Fibroblast of lung (primary cell): Measurements from ENCODE around the gene MYOZ3. TPM values are rescaled to one million over a fixed set of nuclear protein-coding genes. Genes with fewer than 3 reads are reported as not detected.

Experiments
- DNase-seq, 2 donors: peaks; one replicate each; pipeline versions ENCODE4 v3.0.0 to v3.0.0-alpha.2; 2010; ENCODE audit warnings: low read depth in 2 of 2
- H2AFZ ChIP-seq: 2 replicates; pipeline ENCODE4 v1.5.1; 2012; ENCODE audit warnings: low read length, control low read depth, inconsistent platforms
- H3K27ac ChIP-seq: 2 replicates; pipeline ENCODE4 v1.5.1; 2011; ENCODE audit warnings: low read length, control low read depth; ENCODE audit not compliant: insufficient read depth
- H3K27me3 ChIP-seq: 2 replicates; pipeline ENCODE4 v1.5.1; 2011; ENCODE audit warnings: mild to moderate bottlenecking, low read length; ENCODE audit not compliant: control insufficient read depth, insufficient read depth
- H3K36me3 ChIP-seq: 2 replicates; pipeline ENCODE4 v1.5.1; 2011; ENCODE audit warnings: low read length; ENCODE audit not compliant: control insufficient read depth, insufficient read depth
- H3K4me1 ChIP-seq: 2 replicates; pipeline ENCODE4 v1.5.1; 2011; ENCODE audit warnings: low read length; ENCODE audit not compliant: control insufficient read depth, insufficient read depth; ENCODE audit errors: extremely low read depth
- H3K4me2 ChIP-seq: 2 replicates; pipeline ENCODE4 v1.5.1; 2011; ENCODE audit warnings: low read length, control low read depth; ENCODE audit not compliant: insufficient read depth; ENCODE audit errors: extremely low read depth
- H3K4me3 ChIP-seq, 4 experiments: fragments of 200-600 bp in 1 of 4; sonication (generic) in 1 of 4; replicated peaks in 1 of 4; 2 replicates each; pipeline ENCODE4 v1.5.1; 2011 to 2016; ENCODE audit warnings: low read length in 4 of 4, low read depth in 3 of 4, mild to moderate bottlenecking in 3 of 4, control low read depth in 2 of 4, inconsistent platforms in 1 of 4, mixed read lengths in 1 of 4; ENCODE audit not compliant: insufficient read depth in 1 of 4; ENCODE audit errors: control extremely low read depth in 1 of 4
- H3K79me2 ChIP-seq: 2 replicates; pipeline ENCODE4 v1.5.1; 2012; ENCODE audit warnings: mild to moderate bottlenecking, low read length, inconsistent platforms; ENCODE audit not compliant: control insufficient read depth, insufficient read depth
- H3K9ac ChIP-seq: 2 replicates; pipeline ENCODE4 v1.5.1; 2011; ENCODE audit warnings: mild to moderate bottlenecking, low read length, control low read depth; ENCODE audit not compliant: insufficient read depth
- H3K9me3 ChIP-seq: 2 replicates; pipeline ENCODE4 v1.5.1; 2012; ENCODE audit warnings: low read depth, low read length; ENCODE audit not compliant: control insufficient read depth, insufficient read depth
- H4K20me1 ChIP-seq: 2 replicates; pipeline ENCODE4 v1.5.1; 2011; ENCODE audit warnings: low read length; ENCODE audit not compliant: control insufficient read depth, insufficient read depth; ENCODE audit errors: extremely low read depth
- EZH2 ChIP-seq: IDR thresholded peaks from 2 replicates; pipeline ENCODE4 v1.5.1; 2012; ENCODE audit warnings: low read length, control low read depth, mild to moderate bottlenecking; ENCODE audit errors: missing control alignments
- polyA plus RNA-seq, 2 donors: library from polyadenylated mRNA; depleted of rRNA in 1 of 2; stranded (reverse) in 1 of 2; unstranded in 1 of 2; fragments of >200 nt; gene quantifications; 2 replicates each; pipeline ENCODE4 v1.2.1, GENCODE V29; 2011 to 2012; ENCODE audit warnings: missing spikeins in 1 of 2
- total RNA-seq: library from RNA; depleted of rRNA; stranded (reverse); fragments of >200 nt; gene quantifications from 2 replicates; pipeline ENCODE4 v1.2.1, GENCODE V29; 2014
- TF ChIP-seq, protein P1 (sequence below), 2 donors: IDR thresholded peaks in 1 of 2; conservative IDR thresholded peaks in 1 of 2; 1 replicate in 1 of 2; 2 replicates in 1 of 2; pipeline ENCODE4 v1.5.1; 2011 to 2012; ENCODE audit warnings: low read length in 2 of 2, control low read depth in 1 of 2, inconsistent platforms in 1 of 2, low read depth in 1 of 2, mild to moderate bottlenecking in 1 of 2

Gene MYOZ3
- total and polyA plus RNA-seq, 2 donors (not counting 1 experiment from before 2014, with no cell fraction given), result 0.14 to 0.33 TPM

DNA sequence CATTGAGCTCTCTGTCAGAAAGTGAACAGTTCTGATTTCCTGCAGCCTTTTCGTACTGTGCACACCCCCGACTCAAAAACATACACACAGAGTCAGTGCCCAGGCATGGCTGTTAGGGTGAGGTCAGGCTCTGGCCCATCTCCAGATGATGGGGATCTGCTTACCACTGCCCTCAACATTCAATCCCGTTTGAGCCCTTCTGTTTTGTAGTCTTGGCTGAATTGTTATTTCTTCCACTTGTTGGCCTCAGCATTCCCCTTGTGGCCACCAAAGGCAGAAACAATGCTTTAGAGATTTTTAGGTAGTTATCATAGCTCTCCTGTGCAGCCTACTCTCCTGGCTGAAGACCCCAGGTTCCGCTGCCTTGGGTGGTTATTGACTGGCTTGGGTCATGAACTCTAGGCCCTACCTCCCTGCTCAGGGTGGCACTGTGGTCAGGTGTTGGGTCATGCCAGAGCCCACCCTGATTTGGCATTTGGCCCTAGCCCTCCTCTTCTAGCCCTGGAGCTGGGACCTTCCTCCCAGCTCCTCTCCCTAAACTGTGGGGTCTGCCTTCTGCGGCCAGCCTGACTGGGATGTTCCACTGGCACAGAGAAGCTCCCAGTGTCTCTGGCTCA is 7.8 kb upstream of the MYOZ3 start:
- Histone ChIP-seq H3K79me2 (no peaks in the 10 kb centered on the region), H2AFZ (no peak overlapping the region), H3K27ac (no peak overlapping the region), H3K9ac (no peak overlapping the region), H3K27me3 (no peaks in the 10 kb centered on the region), H3K9me3 (no peaks in the 10 kb centered on the region), H3K36me3 (peaks cover 16% of the 10 kb centered on the region), H4K20me1 (no peaks in the 10 kb centered on the region), H3K4me3 (no peak overlapping the region), H3K4me1 (peaks cover 20% of the 10 kb centered on the region), H3K4me2 (no peak overlapping the region)
- TF ChIP-seq, protein P1, sequence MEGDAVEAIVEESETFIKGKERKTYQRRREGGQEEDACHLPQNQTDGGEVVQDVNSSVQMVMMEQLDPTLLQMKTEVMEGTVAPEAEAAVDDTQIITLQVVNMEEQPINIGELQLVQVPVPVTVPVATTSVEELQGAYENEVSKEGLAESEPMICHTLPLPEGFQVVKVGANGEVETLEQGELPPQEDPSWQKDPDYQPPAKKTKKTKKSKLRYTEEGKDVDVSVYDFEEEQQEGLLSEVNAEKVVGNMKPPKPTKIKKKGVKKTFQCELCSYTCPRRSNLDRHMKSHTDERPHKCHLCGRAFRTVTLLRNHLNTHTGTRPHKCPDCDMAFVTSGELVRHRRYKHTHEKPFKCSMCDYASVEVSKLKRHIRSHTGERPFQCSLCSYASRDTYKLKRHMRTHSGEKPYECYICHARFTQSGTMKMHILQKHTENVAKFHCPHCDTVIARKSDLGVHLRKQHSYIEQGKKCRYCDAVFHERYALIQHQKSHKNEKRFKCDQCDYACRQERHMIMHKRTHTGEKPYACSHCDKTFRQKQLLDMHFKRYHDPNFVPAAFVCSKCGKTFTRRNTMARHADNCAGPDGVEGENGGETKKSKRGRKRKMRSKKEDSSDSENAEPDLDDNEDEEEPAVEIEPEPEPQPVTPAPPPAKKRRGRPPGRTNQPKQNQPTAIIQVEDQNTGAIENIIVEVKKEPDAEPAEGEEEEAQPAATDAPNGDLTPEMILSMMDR (conservative IDR thresholded peaks at IDR 0.05 in 1 of 2, IDR thresholded peaks at IDR 0.05 in 1 of 2; ENCODE audit: low read depth in 1 of 2, low read length in 2 of 2), result peak; percentile 52 to 60
- TF ChIP-seq EZH2, result no peak
- DNase-seq, result peak; percentile 54 to 69

DNA sequence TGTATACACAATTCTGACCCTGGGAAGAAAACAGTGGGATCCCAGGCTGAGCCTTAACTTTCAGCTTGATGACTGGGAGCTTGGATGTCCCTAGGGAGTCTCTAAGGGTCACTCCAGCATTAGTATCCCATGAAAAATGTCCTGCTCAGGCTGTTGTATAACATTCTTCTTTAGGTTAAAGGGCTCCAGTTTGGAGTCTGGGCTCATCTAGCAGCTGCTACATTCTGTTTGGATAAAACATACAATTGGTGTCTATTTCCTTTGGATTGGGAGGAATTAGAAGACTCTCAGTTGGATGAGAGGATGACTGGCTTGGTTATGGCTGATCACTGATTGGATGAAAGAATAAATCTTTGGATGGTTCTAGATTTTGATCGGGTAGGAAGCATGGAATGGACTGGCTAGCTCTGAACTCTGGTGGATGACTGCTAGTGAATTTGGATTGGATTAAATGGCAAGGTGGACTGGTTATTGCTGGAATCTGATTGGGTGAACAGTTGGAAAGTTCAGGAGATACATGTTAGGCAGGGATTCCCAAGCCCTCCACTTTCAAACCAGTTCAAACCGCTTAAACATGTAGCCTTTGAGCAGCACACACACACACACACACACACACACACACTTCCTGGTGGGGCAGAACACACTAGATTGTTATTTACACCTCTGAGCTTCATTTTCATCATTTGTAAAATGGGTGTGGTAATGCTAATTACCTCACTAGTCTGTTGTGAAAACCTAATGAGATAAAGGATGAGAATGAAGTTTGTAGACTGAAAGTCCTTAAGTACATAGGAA is 7.1 kb upstream of the MYOZ3 start:
- Histone ChIP-seq H3K9me3 (no peaks in the 10 kb centered on the region), H4K20me1 (no peaks in the 10 kb centered on the region), H3K4me1 (peaks cover 20% of the 10 kb centered on the region), H3K36me3 (peaks cover 11% of the 10 kb centered on the region), H3K27ac (no peak overlapping the region), H3K9ac (no peak overlapping the region), H3K27me3 (no peaks in the 10 kb centered on the region), H2AFZ (no peak overlapping the region), H3K79me2 (no peaks in the 10 kb centered on the region), H3K4me2 (no peak overlapping the region), H3K4me3 (no peak overlapping the region)
- no peak for DNase-seq
- TF ChIP-seq, protein P1 (conservative IDR thresholded peaks at IDR 0.05 in 1 of 2, IDR thresholded peaks at IDR 0.05 in 1 of 2; ENCODE audit: low read depth in 1 of 2, low read length in 2 of 2), result no peak
- TF ChIP-seq EZH2, result no peak

DNA sequence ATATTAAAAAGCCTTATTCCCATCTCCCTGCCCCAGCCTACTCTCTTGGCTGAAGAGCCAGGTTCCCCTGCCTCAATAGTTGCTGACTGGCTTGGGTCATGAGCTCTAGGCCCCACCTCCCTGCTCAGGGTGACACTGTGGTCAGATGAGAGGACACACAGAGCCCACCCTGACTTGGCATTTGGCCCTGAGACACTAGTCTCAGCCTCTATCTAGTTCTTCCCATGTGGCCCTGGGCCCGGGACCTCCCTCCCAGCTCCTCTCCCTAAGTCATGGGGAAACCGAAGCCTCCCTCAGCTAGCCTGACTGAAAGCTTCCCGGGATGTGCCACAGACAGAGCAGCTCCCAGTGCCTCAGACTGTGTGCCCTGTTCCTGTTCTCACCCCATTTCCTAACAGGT is 5.8 kb upstream of the MYOZ3 start:
- Histone ChIP-seq H4K20me1 (no peaks in the 10 kb centered on the region), H2AFZ (no peak overlapping the region), H3K79me2 (no peaks in the 10 kb centered on the region), H3K9ac (no peak overlapping the region), H3K4me3 (no peak overlapping the region), H3K27me3 (no peaks in the 10 kb centered on the region), H3K36me3 (peaks cover 3% of the 10 kb centered on the region), H3K27ac (no peak overlapping the region), H3K4me2 (no peak overlapping the region), H3K9me3 (no peaks in the 10 kb centered on the region), H3K4me1 (peaks cover 20% of the 10 kb centered on the region)
- no peak for DNase-seq
- no peak for TF ChIP-seq EZH2
- TF ChIP-seq, protein P1 (conservative IDR thresholded peaks at IDR 0.05 in 1 of 2, IDR thresholded peaks at IDR 0.05 in 1 of 2; ENCODE audit: low read depth in 1 of 2, low read length in 2 of 2), result no peak
